IPS-11a (cell line): ENCODE measurements around the gene LPIN1.
A peak's percentile ranks its signal among the peaks of the same experiment; 100 is the strongest.

Experiments used
- H3K4me3 ChIP-seq: one replicate; pipeline ENCODE4 v1.5.1; 2013; ENCODE audit warnings: low read depth, low read length, control low read depth

LPIN1 gene, protein sequence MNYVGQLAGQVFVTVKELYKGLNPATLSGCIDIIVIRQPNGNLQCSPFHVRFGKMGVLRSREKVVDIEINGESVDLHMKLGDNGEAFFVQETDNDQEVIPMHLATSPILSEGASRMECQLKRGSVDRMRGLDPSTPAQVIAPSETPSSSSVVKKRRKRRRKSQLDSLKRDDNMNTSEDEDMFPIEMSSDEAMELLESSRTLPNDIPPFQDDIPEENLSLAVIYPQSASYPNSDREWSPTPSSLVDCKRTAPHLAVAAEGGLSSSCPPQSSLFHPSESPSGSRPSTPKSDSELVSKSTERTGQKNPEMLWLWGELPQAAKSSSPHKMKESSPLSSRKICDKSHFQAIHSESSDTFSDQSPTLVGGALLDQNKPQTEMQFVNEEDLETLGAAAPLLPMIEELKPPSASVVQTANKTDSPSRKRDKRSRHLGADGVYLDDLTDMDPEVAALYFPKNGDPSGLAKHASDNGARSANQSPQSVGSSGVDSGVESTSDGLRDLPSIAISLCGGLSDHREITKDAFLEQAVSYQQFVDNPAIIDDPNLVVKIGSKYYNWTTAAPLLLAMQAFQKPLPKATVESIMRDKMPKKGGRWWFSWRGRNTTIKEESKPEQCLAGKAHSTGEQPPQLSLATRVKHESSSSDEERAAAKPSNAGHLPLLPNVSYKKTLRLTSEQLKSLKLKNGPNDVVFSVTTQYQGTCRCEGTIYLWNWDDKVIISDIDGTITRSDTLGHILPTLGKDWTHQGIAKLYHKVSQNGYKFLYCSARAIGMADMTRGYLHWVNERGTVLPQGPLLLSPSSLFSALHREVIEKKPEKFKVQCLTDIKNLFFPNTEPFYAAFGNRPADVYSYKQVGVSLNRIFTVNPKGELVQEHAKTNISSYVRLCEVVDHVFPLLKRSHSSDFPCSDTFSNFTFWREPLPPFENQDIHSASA

DNA sequence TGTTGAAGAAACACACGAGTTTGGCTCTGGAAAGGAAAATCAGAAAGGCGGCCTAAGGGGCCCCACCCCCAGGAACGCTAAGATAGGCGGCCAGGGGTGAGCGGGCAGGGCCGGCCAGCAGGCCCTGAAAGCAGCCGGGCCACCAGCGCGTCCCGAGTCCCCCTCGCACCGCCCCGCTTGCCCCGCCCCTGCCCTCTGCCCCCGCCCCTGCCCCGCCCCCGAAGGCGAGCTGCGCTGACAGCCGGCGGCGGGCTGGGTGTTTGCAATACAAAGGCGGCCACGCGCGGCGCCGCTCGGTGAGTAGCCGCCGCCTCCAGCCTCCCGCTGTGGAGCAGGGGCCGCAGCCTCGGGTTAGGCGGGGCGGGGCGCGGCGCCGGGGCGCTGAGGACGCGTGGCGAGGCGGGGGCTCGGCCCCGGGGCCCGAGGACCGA is at the start of gene LPIN1:
LPIN1 (plus strand) TSS at position 257 of the 431 bp plus-strand sequence. CDS start 18,910 bp downstream, outside the sequence.
- H3K4me3 ChIP-seq, result peak within 1 kb of the TSS; percentile 39

DNA sequence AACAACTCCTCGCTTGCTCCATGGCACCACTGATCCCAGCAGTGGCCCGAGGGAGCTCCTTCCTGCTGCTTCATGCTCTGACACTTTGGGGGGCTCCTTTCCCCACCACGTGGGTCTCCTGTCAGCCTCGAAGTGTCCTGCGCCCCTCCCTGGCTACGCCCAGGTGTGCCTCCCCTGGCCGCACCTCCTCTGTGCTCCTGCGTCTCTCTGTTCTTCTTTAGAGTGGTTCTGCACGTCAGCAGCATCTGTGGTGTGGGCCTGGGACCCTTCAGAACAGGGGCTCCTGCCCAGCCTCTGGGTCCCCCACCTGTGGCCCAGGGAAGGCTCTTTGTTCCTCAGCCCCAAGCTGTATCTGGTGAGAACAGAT is 49.7 kb upstream of the LPIN1 start:
- H3K4me3 ChIP-seq, result no peak overlapping the region

DNA sequence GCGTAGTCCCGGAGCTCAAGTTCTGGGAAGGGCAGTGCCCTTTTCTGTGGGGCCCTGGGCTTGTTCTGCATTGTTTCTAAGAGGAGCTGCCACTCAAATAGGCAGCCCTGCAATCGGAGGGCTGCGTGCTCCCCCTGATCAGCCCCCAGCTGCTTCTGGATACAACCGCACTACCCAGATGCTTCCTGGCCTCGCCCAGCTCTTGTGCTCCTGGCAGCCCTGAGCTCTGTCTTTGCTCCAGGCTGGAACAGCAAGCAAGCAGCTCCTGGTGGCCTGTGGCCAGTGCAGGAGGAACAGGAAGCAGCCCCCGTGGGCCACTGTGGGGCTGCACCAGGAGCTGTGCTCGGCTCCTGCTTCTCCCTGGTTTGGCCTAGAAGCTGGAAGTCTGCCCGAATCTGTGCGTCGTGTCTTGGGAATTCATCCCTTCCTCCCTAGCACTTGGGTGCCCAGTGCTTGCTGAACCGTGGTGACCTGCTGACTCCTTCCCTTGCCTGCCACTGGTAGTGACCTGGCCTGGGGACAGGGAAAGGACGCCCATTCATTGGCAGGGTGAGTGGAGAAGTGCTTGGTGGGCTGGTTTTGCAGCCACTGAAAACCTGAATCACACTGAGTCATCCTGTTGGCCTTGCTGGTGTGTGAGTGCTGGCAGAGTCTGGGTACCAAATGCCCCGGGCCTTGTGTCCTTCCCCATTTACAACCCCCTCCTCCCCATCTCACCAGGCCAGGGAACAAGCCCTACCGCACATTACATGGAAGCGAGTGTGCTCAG is 49.1 kb upstream of the LPIN1 start:
- no peak overlapping the region for H3K4me3 ChIP-seq

DNA sequence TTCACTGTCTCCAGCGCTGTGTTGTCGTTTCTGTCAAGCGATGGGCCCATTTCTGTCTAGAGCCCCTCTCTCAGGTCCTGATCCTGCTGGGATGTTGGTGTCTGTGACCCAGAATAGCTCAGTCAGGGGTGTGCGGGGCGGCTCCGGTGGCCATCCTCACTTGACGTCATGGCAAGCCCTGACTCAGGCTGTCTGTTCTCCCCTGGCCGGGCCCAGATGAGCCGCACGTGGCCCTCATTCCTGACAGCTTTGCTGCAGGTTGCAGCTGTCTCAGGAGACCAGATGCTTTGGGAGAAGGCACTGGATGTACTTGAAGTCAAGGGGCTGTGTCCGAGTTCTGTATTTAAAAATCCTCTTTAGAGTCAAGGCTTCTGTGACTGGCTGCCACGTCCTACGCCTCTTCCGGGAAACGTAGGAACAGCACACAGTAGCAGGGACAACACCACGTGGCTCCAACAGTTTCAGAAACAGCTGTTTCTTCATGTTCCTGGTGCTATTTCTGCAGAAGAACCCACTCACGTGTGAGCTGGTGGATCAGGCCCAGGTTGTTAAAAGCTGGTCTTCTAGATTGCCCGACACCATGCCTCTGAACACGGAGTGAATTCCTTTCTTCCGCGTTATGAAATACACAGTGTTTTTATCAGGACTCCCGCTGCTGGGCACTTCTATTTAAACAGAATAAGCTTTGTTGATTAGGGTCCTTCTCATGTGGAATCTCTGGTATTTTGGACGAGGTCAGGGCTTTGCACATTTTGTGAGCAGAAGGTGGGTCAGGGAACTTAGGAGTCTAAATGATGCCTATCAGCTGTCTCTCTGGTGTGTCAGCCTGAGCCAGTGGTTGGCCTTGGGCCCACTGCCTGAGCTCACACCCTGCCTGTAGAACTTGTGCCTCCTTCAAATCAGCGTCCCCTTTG is 48.2 kb upstream of the LPIN1 start:
- no peak overlapping the region for H3K4me3 ChIP-seq

DNA sequence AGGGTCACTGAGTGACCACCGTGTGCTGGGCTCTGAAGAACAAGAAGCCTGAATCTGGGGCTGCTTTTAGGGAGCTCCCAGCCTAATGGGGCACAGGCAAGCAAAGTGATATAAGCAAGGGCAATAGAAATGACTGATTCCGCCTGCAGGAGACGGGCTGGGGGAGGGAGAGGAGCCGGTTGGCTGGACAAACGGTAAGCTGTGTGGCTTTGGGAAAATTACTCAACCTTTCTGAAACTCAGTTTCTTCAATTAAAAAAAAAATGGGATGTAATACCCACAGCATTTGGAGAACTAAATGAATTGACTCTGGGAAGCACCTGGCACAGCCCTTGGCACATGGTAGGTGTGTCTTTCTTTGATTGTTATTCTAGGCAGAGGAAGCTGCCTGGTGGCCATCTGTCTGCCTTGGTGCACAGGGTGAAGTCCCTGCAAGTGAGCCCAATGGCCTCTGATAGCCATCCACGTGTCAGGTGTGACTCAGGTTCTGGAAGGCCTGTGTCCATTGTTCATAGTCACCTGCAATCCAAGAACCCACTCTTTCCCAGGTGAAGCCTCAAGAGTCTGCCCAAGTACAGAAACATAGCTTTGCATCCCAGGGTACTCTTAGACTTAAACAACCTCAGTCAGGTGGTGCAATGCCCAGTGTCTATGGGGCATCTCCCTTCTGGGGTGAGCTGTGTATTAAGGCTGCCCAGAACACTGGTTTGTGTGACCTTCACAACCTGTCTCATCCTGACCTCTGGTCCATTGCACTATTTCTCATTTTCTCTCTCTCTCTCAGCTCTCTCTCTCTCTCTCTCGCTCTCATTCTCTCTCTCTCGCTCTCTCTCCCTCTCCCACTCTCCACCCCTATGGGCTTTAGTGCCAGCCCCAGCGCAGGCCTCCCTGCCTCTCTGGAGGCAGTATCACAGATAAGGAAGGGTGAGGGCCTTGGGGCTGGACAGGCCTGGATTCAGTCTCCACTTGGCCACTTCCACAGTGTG is 46.5 kb upstream of the LPIN1 start:
- H3K4me3 ChIP-seq, result no peak overlapping the region

DNA sequence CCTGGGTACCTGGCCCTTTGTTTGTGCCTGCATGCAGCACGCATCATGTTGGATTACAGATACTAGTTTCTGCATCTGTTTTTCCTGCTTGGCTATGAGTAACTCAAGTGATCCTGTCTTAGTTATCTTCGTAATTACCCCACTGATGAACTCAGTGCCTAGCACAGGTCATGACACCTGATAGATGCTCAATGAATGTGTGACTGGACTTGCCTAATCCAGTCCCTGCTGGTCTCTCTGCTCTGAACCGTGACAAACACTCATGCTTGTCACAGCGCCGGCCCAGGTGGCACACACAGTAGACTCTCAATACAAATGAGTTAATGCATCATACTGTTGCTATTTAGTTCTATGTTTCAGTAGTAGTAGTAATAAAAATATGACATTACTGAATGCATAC is 45.2 kb upstream of the LPIN1 start:
- H3K4me3 ChIP-seq, result no peak overlapping the region

DNA sequence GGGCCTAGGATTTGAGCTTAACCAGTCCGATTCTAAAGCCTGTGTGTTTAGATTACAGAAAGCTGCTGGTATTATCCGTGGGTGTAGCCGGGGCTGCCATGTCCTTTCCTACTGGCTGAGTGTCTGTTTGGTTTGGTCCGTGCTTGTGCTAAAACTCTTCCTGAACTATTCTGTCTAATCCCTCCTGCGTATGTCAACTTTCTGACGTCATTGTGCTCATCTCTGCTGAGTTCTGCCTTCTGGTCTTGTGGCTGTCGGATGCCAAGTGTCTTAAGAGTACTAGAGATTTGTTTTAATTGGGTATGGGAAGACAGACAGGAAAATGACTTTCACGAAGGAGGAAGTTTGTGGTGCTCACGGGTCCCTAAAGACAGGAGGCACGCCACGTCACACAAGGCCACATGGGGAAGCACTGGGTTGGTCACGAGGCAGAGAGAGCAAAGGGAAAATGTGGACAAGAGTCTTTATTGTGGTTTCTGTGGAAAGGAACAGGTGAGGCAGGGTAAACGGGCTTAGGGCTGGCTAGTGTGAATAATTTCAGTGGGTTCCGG is 44.6 kb upstream of the LPIN1 start:
- H3K4me3 ChIP-seq, result no peak overlapping the region

DNA sequence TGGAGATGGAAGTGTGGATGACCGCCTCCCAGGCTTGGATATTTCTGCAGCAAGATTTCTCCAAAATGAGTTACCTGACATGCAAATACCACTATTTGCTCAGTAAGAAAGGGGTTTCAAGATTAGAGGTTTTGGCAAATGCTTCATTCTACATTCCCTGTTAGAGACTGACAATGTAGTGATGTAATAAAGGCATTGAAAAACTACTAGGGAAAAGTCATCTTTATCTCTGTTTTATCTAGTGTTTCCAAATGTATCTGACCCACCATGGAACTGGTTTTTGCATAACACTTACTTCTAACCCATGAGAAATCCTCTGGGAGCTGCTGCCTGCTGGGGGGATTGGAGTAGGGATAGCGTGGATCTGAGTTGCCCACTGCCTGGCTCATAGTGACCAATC is 43.5 kb upstream of the LPIN1 start:
- no peak overlapping the region for H3K4me3 ChIP-seq

DNA sequence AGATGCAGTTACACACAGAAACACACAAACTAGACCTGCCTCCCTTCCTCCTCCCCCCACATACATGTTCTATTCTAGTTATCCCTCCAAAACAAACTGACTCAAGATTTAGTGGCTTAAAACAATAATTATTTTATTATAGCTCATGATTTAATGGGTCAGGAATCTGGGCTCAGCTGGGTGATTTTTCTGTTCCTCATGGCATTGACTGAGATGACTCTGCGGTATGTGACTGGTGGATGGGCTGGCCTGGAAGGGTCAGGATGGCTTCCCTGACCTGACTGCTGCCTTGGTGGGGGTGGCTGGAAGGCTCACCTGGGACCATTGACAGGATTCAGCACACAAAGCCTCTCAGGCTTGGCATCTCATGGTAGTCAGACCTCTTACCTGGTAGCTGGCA is 42.7 kb upstream of the LPIN1 start:
- no peak overlapping the region for H3K4me3 ChIP-seq

DNA sequence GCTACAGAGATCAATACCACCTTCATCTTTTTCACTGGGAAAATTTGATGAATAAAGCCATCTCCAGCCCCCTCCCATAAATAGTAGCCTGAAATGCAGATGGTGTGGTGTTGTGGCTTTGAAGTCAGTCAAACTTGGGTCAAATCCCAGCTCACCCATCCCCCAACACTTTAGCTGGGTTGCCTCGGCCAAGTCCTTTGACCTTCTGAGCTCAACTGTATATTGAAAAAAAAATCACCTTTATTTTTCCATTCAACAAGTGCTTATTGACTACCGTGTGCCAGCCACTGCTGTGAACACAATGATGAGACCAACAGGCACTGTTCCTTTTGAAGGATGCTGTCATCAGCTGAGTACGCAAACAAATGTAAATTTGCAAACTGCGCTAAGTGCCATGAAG is 41.4 kb upstream of the LPIN1 start:
- H3K4me3 ChIP-seq, result no peak overlapping the region

DNA sequence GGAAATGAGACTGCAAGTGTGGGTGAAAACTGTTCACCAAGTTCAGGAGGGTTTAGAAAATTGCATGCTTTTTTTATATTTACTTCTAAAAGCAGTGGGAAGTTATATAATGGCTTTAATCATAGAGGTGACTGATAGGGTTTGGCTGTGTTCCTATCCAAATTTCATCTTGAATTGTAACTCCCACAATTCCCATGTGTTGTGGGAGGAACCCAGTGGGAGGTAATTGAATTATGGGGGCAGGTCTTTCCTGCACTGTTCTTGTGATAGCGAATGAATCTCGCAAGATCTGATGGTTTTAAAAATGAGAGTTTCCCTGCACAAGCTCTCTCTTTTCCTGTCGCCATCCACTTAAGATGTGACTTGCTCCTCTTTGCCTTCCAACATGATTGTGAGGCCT is 40.7 kb upstream of the LPIN1 start:
- H3K4me3 ChIP-seq, result no peak overlapping the region

DNA sequence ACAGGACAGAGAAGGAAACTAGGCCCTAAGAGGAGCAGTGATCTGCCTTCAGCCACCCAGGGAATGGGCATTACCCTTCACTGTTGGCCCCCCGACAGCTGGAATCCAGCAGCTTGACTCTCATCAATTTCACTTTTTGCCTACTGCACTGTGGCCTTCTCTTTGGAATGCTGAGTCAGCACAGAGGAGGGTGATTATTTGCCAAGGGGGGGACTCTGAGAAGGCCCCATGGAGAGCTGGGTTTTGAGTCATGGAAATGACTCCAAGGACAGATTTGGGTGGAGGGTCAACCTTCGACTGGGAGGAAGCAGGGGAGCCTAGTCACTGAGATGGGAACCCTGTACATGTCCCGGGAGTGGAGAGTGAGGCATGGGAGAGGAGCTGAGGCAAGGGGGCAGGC is 38.3 kb upstream of the LPIN1 start:
- H3K4me3 ChIP-seq, result no peak overlapping the region

DNA sequence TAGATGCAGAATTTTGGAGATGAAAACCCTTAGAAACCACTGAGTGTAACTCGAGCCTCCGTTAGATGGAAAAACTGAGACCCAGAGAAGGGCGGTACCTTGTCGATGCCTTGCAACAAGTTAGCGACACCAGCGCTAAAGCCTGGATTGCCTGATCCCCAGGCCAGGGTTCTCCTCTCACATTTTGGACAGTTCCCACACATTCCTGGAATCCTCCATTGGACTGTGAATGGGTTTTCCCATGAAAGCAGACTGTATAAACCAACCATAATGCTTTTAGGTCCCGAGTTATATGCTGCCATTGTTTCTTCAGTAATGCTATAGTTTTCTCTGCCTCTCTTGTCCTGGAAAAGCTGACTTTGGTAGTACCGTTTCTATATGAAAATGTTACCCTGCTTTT is 37.1 kb upstream of the LPIN1 start:
- H3K4me3 ChIP-seq, result no peak overlapping the region

DNA sequence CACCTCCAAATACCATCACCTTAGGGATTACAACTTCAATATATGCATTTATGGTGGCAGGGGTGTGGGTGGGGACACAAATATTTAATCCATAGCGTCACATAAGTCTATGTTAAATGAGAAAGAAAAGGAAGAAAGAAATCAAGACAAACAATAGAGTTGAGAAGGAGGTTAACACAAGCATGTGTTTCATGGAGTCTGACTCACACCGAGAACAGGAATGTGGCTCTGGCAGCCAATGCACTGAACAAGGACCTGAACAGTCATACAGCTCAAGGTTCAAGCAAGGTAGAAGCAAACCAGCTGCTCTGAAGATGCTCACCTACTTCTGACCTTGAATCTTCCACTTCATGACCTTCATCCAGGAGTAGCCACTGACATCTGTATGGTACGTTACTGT is 36.2 kb upstream of the LPIN1 start:
- H3K4me3 ChIP-seq, result no peak overlapping the region

DNA sequence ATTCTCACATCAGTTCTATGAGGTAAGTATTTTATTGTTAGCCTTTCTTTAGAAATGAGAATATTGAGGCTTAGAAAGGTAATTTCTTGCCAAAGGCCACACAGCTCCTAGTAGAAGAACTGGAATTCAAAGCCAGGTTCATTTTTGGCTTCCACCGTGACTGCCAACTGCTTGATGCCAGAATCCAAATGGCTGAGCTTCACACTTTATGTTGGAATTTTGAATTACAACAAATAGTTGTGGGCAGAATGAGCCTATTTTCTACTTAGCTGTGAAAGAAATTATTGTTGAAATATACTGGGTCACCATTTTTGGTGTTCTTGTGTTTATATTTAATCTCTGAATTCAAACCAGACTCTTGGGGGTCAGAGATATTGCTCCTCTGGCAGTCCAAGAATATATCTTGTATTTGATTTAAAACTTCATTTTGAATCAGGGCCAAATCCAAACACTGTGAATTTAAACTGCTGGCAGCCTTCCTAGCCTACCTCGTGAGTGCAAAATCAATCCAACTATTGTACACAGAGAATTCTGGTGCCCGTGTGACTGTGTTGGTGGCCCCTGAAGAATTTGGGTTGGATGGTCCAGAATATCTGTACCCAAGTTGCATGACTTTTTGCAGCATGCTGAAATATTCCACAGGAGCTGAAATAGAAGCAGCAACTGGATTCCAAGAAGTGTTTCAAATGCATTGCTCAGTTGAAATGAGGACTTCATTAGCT is 35.6 kb upstream of the LPIN1 start:
- H3K4me3 ChIP-seq, result no peak overlapping the region

DNA sequence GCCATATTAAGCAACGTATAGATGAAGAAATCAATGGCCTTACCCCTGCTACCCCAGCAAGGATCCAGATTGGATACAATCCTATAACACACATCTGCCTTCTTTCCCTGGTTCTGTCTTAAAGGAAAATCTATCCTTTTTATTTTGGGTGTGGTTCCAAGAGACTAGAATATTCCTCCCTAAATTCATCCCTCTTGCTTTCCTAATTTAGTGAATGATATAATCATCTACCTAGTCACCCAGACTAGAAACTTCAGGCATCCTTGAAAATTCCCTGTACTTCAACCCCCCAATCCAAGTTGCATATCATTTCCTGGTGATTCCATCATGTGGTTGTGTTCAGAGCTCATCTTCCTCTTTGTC is 35.1 kb upstream of the LPIN1 start:
- H3K4me3 ChIP-seq, result no peak overlapping the region

DNA sequence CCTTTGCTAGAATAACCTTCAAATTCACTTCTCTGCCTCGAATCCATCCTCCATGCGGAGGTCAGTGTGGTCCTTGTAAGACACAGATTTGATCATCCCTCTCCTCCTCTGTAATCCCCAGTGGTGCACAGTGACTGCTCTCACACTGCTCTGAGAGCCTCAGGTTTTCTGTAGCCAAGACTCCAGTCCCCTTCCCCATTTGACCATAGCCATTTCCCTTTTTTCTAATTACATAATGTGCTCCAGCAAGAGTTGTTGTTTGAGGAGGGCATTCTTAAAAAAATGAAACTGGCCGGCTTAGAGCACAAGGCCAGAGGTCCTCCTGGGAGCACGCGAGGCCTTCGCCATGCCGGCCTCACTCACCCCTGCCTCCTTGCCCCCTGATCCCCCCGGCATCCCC is 34.7 kb upstream of the LPIN1 start:
- H3K4me3 ChIP-seq, result no peak overlapping the region

DNA sequence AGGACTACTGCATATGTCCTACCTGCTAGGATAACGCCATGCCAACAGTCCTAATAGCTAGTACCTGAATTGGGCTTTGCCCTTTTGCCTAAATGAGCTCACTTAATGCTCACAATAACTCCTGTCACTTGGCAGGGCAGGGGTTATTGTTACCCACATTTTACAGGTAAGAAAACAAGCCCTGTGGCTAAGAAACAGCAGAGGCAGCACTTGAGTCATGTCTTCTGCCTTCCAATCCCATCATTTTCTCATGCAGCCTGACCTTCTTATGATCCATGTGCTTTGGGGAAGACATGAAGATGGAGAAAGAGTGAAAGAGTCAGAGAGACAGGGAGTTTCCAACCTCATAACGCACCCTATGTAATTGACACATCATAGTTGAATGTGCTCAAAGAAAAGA is 33.6 kb upstream of the LPIN1 start:
- no peak overlapping the region for H3K4me3 ChIP-seq
